GM20431 (cell line): ENCODE measurements around the gene LFNG.
"Not testable (repeated sequence)": the region's sequence is repeated elsewhere in the genome, so short reads cannot be mapped to it uniquely, and the experiment has no call there.

Source experiments
- in situ Hi-C: fragments of 300-500 bp; cut with MseI, MboI; formaldehyde crosslinking; loops from one replicate; pipeline ENCODE4 v1.15.0; 2020; ENCODE audit warnings: low sequenced_read_pairs; ENCODE audit not compliant: unreplicated experiment

The LFNG gene

GRCh38 chr7:2540641-2541051 is 21.1 kb downstream of the LFNG start:
- in situ Hi-C loops, result no loop called here

GRCh38 chr7:2541291-2542010 is 21.9 kb downstream of the LFNG start:
- in situ Hi-C loops, result no loop called here

DNA sequence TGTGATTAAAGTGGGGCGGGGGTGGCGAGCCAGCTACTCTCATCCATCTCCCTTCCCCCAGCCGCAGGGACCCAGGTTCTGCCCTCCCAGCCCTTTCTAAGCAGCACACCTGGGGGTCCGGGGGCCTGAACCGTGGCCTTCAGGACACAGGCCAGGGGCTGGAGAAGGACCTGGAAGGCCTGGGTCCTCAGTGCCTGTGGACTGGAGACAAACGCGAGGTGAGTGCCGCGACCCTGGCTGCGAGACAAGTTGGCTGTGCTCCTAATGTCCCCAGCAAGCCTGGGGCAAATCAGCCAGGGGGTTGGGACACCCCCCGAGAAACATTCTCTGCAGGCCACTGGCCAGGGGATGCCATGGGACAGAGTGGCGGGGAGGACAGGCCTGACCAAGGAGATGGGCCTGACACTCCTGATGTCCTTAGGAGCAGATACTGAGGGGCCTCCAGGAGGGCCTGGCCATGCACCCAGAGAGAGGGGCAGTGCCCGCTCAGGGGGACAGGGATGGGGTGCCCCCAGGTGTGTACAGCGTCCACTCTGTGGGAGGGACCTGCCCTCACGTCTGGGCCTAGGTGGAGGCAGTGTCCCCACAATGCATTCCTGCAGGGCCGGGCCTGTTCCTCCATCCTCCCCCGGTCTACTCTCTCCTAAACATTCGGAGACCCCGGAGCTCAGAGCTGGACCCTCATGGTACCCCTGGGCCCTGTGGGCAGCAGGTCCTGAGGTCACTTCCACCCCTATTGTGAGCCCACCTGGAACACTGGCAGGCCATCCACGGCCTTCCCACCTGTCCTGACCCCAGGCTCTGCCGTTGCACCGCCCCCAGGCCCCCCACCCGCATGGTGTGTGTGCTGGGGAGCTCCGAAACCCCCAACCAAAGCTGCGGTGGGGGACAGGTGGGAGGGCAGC is 22.7 kb downstream of the LFNG start:
- in situ Hi-C loops, result no loop called here

DNA sequence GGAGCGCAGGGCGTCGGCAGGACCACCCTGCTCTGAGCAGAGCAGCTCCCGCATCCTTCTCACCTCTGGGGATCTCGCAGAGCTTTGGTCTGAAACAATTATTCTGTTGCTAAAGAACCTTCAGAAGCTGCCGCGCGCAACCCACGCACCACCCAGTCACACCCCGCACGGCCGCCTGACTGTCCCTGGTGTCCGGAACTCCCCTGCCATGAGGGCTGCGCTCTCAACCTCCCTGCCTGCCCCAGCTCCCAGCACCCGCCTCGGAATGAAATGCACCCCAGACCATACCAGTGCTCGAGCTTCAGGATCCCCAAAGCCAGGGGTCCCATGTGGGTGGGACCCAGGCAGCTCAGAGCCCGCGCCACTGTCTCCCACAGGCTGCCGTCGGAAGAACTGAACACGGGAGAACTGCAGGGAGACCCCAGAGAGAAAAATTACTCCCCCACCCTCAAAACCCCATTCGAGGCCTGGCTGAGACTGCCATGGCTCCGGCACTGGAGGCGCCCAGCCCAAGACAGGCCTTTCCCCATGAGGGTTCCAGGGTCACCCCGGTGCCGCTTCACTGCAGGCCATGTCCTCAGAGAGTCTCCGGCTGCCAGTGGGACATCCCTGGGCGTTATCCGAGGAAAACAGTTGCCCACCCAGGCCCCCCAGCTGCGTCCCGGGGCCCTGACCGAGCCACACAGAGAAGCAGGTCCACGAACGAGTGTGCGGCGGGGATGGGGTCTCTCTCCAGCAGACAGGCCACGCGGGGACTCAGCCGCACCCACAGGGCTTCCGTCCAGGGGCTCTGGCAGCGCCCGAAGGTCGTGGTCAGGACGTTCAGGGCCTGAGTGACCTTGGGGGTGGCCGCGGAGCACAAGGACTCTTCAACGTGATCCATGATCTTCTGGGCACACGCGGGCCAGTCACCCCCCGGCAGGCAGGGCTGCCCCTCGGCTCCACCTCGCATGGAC is 23.6 kb downstream of the LFNG start:
- in situ Hi-C loops, result no loop called here

- in situ Hi-C loops, result no loop called here
Observed at GRCh38 chr7:2544541-2545188, 25.1 kb downstream of the LFNG start.

DNA sequence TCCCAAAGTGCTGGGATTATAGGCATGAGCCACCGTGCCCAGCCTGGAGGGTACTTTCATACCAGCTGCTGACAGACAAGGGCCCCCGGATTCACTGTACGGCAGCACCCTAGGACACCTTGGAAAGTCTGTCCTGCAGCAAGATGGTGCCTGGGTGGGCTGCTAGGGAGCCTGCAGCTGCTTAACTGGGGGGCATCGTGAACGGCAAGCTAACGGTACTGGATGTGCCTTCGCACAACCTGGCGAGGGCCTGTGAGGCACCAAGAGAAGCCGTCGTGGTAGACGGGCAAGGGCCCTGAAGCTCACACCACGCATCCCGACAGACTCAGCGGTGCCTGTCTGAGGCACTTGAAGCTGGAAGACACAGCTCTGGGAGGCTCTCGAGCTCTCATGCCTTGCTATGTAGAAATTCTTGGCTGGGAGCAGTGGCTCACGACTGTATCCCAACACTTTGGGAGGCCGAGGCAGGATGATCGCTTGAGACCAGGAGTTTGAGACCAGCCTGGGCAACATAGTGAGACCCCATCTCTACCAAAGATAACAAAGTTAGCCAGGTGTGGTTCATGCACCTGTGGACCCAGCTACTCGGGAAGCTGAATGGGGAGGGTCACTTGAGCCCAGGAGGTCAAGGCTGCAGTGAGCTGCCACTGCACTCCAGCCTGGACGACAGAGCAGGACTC is 26.3 kb downstream of the LFNG start:
- in situ Hi-C loops, result no loop called here

DNA sequence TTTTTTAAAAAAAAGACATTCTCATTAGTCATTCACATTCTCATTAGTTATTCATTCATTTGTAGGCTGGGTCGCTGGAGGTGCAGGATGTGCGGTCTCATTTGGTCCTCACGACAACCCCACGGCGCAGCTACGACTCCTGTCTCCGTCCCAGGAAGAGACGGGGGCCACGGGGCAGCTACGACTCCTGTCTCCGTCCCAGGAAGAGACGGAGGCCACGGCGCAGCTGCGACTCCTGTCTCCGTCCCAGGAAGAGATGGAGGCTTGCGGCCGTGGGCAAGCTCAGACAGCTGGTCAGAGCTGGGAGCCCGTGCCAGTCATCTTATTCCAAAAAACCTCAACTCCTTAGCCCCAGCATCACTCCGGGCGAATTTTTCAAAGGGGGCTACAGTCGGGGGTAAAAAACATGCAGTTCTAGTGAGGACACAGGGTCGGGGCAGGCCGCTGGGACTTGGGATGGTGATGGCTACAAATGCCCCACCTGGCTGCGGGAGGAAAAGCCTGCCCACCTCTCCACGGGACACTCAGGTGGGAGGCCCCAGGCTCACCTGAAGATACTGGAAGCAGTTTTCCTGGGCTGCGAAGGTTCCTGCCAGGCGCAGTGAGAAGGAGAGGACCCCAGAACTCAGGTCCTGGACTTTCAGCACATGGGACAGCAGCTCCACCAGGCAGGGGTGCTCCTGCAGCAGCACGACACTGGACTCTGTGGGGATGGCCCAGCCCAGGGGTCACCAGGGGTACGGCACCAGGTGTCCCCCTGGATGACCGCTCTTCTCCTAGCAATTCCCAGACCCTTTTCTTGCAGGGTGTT is 27.4 kb downstream of the LFNG start:
- in situ Hi-C loops, result no loop called here

GRCh38 chr7:2551418-2551817 is 31.8 kb downstream of the LFNG start:
- in situ Hi-C loops, result no loop called here

GRCh38 chr7:2553108-2553507 is 33.5 kb downstream of the LFNG start:
- in situ Hi-C loops, result no loop called here

- in situ Hi-C loops, result no loop called here
Observed at GRCh38 chr7:2553831-2554581, 34.4 kb downstream of the LFNG start.

DNA sequence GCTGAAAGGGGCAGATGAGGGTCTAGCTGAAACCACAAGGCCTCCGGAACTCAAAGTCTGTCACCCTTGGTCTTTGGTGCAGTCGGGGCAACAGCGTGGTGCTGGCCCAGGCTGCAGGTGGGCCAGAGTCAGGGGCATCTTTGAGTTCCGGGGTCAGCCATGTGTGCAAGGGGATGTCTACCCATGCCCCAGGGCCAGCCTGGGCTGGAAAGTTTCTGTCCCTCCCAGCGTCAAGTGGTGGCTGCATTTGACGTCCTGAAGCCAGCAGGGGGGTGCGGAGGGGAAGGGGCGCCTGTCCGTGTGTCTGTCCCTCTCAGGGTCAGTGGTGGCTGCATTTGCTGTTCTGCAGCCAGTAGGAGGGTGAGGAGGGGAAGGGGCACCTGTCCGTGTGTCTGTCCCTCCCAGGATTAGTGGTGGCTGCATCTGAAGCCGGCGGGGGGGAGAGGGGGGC is 35.1 kb downstream of the LFNG start:
- in situ Hi-C loops, result no loop called here

DNA sequence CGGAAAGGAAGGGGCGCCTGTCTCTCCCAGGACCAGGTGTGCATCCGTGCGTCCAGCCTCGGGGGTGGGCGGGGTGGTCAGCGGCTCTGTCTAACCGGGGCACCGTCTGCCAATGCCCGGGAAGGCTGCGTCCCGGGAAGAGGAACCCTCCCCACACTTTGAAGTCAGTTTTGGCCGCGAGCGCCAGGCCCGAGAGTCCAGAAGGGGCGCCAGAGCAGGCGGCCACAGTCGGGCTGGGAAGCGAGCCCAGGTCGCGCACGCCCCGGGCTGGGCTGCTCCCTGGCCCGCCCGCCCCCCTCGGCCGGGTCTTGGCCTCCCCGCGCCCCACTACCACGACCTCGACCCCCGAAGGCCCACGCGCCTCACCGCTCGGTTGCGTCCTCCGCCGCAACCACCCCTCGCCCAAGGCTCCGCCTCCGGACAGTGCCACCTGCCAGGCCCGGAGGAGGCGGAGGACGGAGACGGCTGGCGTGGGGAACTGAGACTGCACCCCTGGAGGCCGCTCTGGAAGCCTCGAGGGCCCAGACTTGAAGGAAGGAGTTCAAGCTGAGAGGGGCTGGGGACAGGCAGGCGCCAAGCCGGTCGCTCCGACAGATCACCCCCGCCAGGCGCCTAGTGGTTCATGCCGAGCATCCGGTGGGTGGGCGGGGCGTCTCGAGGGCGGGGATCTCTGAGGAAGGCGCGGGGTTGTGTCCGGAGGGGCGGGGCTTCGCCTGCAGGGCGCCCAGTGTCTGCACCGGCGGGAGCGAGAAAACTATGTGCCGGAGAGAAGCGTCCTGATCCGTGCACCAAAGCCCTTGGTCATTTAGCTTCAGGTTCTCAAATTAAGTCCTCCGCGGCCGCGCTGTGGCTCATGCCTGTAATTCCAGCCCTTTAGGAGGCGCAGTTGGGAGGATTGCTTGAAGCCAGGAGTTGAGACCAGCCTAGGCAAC is 35.8 kb downstream of the LFNG start, which contains the start of gene BRAT1:
TSS of gene BRAT1 (minus strand) at position 404 of the 932 bp plus-strand sequence. CDS start 1,093 bp downstream, outside the sequence.
- in situ Hi-C loops, result no loop called here

DNA sequence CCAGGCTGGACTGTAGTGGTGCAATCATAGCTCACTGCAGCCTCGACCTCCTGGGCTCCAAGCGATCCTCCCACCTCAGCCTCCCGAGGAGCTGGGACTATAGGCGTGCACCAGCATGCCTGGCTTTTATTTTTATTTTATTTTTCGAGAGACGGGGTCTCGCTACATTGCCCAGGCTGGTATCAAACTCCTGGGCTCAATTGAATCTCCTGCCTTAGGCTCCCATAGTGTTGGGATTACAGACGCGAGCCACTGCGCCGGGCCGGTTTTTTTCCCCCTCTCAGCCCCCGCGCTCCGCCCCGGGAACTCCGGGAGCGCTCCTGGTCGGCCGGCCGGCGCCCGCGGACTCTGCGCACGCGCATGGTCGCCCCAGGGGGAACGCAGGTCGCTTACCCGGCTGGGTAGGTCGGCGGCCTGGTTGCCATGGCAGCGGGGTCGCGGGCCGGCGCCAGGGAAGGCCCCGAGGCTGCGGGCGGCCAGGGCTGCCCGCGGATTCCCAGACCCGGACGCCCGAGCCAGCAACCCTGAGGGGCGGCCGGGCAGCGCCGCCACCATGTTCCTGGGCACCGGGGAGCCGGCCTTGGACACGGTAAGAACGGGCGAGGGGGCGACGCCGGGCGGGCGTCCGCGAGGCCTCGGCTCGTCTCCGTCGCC is 39.2 kb downstream of the LFNG start, which contains the start of gene IQCE:
TSS of gene IQCE (plus strand) at position 351 of the 654 bp plus-strand sequence. CDS start at position 554, 203 bp downstream.
- in situ Hi-C loops, result no loop called here

- in situ Hi-C loops, result no loop called here
Observed at GRCh38 chr7:2559283-2559950, 39.8 kb downstream of the LFNG start.

DNA sequence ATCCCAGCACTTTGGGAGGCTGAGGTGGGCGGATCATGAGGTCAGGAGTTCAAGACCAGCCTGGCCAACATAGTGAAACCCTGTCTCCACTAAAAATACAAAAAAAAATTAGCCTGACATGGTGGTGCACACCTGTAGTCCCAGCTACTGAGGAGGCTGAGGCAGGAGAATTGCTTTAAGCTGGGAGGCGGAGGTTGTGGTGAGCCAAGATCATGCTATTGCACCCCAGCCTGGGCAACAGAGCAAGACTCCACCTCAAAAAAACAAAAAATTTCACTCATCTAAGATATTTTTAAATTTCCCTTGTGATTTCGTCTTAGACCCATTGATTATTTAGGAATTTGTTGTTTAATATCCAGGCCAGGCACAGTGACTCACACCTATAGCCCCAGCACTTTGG is 44.4 kb downstream of the LFNG start:
- in situ Hi-C loops, result not testable (repeated sequence)
